K562 (cell line): Measurements from ENCODE around the gene ZG16B.

ENCODE experiments used
- NFXL1 ChIP-seq: fragments of 450-650 bp; formaldehyde crosslinking; IDR thresholded peaks from 2 replicates; pipeline ENCODE4 v1.4.0; 2021; ENCODE audit warnings: mild to moderate bottlenecking
- POLR2A ChIP-seq: fragments of 450-650 bp; conservative IDR thresholded peaks from 2 replicates; pipeline ENCODE4 v1.6.1; 2016

- TF ChIP-seq POLR2A (no peak), NFXL1 (CRISPR knock-in tag) (no peak)
Measured at GRCh38 chr16:2846511-2847310, 16.6 kb downstream of the ZG16B start.
